Central memory CD8-positive, alpha-beta T cell (primary cell): ENCODE results near the gene STK31.

Source experiments
- ATAC-seq: fragments of 150-1000 bp; cut with Tn5 transposase; replicated peaks from 2 replicates; pipeline ENCODE4 v1.10.0; 2022; ENCODE audit warnings: mild to moderate bottlenecking, moderate FRiP score, moderate number of reproducible peaks; ENCODE audit not compliant: poor library complexity, severe bottlenecking; ENCODE audit errors: extremely low read depth
- DNase-seq, 2 donors: peaks; one replicate each; pipeline ENCODE4 v3.0.0; 2021; ENCODE audit warnings: low spot score in 2 of 2
- H3K27ac Mint-ChIP-seq: one replicate; pipeline ENCODE4 v1.8.0; 2022; ENCODE audit warnings: low read depth, mild to moderate bottlenecking, moderate library complexity, mixed read lengths
- H3K27me3 Mint-ChIP-seq: one replicate; pipeline ENCODE4 v1.8.0; 2022; ENCODE audit warnings: mixed read lengths
- H3K36me3 Mint-ChIP-seq: one replicate; pipeline ENCODE4 v1.8.0; 2022; ENCODE audit warnings: mild to moderate bottlenecking, moderate library complexity, mixed read lengths; ENCODE audit not compliant: insufficient read depth
- H3K4me1 Mint-ChIP-seq: one replicate; pipeline ENCODE4 v1.8.0; 2022; ENCODE audit warnings: mixed read lengths
- H3K4me3 Mint-ChIP-seq: one replicate; pipeline ENCODE4 v1.8.0; 2022; ENCODE audit warnings: mild to moderate bottlenecking, moderate library complexity, mixed read lengths
- H3K9me3 Mint-ChIP-seq: one replicate; pipeline ENCODE4 v1.8.0; 2022; ENCODE audit warnings: mixed read lengths

STK31 gene

DNA sequence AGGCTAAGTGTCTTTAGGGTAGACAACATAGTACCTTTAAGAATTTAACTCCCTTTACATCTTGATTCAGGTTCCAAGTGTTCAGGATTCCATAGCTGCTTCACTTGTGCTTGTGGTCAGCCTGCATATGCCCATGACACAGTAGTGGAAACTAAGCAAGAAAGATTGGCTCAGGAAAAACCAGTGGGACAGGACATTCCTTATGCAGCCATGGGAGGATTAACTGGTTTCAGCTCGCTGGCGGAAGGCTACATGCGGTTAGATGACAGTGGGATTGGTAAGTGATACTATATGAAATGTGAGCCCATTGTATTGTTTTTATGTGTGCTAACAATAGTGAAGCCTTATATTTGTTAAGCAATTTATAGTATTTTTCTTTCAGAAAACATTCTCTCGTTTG, 18.7 kb upstream of the STK31 start:
- H3K9me3 Mint-ChIP-seq = no peaks in the 10 kb centered on the region
- H3K27ac Mint-ChIP-seq = no peak overlapping the region
- H3K4me1 Mint-ChIP-seq = peaks cover 4% of the 10 kb centered on the region
- ATAC-seq (no peak), DNase-seq (no peak)
- no peak overlapping the region for H3K4me3 Mint-ChIP-seq
- peaks cover 24% of the 10 kb centered on the region for H3K36me3 Mint-ChIP-seq
- no peaks in the 10 kb centered on the region for H3K27me3 Mint-ChIP-seq

DNA sequence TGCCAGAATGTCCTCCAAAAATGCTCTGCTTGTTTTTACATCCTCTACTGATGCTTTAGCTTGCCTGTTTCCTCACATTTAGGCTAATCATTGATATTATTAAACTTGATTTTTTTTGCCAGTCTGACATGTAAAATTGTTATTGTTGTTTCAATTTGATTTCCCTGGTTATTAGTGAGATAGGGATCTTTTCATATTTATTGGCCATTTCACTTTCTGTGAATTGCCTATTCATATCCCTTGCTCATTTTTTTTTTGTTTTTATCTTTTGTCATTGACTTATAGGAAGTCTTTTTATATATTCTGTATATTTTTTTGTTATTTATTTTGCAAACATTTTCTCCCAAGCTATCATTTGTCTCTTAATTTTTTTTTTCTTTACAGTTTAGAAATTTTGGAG, 16.8 kb upstream of the STK31 start:
- H3K9me3 Mint-ChIP-seq = no peaks in the 10 kb centered on the region
- no peak for ATAC-seq
- DNase-seq = no peak
- H3K4me3 Mint-ChIP-seq = no peak overlapping the region
- peaks cover 8% of the 10 kb centered on the region for H3K4me1 Mint-ChIP-seq
- peaks cover 24% of the 10 kb centered on the region for H3K36me3 Mint-ChIP-seq
- no peak overlapping the region for H3K27ac Mint-ChIP-seq
- no peaks in the 10 kb centered on the region for H3K27me3 Mint-ChIP-seq

DNA sequence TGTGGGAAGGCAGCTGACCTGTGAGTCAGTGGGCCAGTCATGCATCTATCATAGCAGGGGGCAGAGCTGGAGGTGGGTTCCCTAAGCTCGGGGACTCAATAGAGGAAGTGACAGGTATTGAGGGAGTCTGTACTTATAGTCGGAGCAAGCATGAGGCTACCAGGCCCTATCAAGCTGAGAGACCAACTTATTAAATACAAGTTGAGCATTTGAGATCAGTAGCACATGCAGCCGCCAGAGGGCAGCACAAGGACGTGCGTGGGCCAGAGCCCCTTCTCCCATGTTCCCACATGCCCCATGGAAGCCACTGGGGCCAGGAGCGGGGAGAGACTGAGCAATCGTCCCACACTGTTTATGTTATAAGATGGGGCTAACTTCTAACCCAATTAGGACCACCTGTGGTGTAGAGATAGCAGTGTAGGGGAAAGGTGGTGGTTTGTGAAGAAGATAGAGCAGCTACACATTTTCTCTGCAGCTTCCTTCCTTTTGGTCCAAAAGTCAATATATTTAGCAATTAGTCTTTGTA, 13.0 kb upstream of the STK31 start:
- H3K9me3 Mint-ChIP-seq = no peaks in the 10 kb centered on the region
- no peaks in the 10 kb centered on the region for H3K27me3 Mint-ChIP-seq
- ATAC-seq (no peak), DNase-seq (peak; percentile 18 to 32)
- H3K27ac Mint-ChIP-seq = no peak overlapping the region
- H3K4me3 Mint-ChIP-seq = no peak overlapping the region
- H3K4me1 Mint-ChIP-seq = peaks cover 8% of the 10 kb centered on the region
- peaks cover 20% of the 10 kb centered on the region for H3K36me3 Mint-ChIP-seq

DNA sequence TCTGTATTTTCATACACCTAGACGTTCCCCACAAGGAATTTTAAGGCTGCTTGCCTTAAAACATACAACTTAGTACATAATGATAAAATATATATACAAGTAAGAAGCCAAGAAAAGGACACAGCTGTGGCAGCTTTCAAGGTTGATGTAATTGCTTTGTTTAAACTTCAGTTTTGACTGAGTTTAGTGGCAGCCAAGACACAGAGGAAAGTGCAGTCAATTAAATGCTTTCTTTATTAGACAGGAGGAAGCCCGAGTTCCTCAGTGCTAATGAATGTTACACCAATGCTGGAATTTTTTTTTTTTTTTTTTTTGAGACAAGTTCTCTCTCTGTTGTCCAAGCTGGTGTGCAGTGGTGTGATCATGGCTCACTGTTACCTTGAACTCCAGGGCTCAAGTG, 11.2 kb upstream of the STK31 start:
- no peak for DNase-seq
- H3K4me1 Mint-ChIP-seq = peaks cover 8% of the 10 kb centered on the region
- no peak overlapping the region for H3K4me3 Mint-ChIP-seq
- H3K27ac Mint-ChIP-seq = no peak overlapping the region
- no peak for ATAC-seq
- H3K36me3 Mint-ChIP-seq = peaks cover 15% of the 10 kb centered on the region
- H3K27me3 Mint-ChIP-seq = no peaks in the 10 kb centered on the region
- H3K9me3 Mint-ChIP-seq = no peaks in the 10 kb centered on the region

DNA sequence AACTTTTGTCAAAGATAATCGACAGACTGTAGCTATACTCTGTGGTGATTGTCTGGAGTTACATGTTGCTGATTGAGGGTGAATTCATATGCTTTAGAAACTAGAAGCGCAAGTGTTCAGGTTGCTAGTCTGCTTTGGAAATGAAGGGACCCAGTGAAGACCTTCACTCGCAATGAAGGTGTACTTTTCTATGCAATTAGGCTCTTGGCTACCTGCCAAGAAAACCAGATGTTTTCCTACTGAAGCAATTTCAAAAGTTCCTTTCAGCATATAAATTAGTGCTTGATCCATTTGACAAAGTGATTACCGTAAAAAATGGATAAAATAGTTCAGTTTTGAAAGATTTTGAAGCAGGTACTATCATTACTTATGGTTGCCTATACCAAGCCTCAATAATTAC, 10.0 kb upstream of the STK31 start:
- ATAC-seq = no peak
- Mint-ChIP-seq H3K9me3 (peaks cover 8% of the 10 kb centered on the region), H3K27me3 (no peaks in the 10 kb centered on the region)

DNA sequence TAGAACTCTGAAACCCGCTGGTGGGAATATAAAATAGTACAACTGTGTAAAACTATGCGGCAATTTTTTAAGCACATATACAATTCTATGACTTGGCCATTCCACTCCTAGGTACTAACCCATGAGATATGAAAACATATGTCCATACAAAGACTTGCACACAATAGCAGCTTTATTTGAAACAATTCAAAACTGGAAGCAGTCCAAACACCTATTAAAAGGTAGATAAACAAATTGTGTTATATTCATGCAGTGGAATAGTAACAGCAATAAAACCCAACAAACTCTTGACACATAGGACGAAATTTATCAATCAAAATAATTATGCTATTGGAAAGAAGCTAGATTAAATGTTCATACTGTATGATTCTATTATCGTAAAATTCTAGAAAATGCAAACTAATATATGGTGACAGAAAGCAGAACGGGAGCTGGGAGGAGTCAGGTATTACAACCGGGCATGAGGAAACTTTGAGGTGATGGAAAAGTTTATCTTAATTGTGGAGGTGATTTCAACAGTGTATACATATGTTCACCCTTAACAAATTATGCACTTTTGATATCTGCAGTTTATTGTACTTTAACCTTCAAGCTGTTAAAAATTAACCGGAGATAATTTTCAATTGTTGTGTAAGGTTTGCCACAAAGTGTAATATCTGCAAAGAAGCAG, 803 bp upstream of the STK31 start:
- Mint-ChIP-seq H3K36me3 (peaks cover 2% of the 10 kb centered on the region), H3K27ac (no peak overlapping the region), H3K4me3 (no peak overlapping the region), H3K27me3 (no peaks in the 10 kb centered on the region), H3K9me3 (peaks cover 18% of the 10 kb centered on the region), H3K4me1 (peaks cover 4% of the 10 kb centered on the region)
- no peak for ATAC-seq
- DNase-seq = no peak

More for the DNA sequence above, 10.0 kb upstream of the STK31 start:
- peaks cover 14% of the 10 kb centered on the region for H3K36me3 Mint-ChIP-seq
- H3K4me3 Mint-ChIP-seq = no peak overlapping the region
- DNase-seq = no peak
- H3K4me1 Mint-ChIP-seq = peaks cover 8% of the 10 kb centered on the region
- no peak overlapping the region for H3K27ac Mint-ChIP-seq

DNA sequence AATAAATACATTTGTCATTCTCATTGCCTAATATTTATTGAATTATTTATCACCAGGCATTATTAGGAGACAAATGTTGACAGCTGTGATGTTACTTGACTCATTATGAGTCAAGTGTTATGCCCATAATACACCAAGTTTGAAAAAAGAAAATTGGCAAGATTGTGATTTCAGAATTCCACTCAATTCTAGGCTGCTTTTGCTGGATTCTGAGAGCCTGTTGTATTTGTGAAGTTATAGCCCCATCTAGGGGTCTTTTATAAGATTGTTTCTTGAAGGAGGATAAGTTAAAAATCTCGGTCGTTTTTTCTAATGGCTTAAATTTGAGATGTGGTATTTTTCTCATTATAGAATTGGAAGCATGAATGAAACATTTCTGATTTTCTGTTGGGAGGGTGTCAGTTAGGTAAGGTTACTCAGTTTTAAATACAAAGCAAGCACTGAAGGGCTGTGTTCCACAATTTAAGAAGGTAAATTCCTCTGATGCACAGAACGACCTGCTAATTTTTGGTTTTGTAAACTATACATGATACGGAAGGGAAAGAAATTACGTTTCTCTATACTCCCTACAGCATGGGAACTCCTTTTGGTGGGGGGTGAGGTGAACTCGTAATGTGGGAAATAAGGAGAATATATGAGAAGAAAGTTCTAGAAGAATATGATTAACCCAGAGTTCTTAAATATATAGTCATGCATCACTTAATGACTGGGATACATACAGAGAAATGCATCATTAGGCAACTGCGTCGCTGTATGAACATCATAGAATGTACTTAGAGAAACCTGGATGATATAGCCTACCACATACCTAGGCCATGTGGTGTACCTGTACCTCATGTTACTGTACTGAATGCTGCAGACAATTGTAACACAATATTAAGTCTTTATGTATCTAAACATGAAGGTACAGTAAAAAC, 2.6 kb downstream of the STK31 start:
- Mint-ChIP-seq H3K27me3 (no peaks in the 10 kb centered on the region), H3K4me3 (no peak overlapping the region), H3K36me3 (no peaks in the 10 kb centered on the region), H3K27ac (no peak overlapping the region), H3K4me1 (peaks cover 4% of the 10 kb centered on the region), H3K9me3 (no peaks in the 10 kb centered on the region)
- ATAC-seq = no peak
- no peak for DNase-seq

DNA sequence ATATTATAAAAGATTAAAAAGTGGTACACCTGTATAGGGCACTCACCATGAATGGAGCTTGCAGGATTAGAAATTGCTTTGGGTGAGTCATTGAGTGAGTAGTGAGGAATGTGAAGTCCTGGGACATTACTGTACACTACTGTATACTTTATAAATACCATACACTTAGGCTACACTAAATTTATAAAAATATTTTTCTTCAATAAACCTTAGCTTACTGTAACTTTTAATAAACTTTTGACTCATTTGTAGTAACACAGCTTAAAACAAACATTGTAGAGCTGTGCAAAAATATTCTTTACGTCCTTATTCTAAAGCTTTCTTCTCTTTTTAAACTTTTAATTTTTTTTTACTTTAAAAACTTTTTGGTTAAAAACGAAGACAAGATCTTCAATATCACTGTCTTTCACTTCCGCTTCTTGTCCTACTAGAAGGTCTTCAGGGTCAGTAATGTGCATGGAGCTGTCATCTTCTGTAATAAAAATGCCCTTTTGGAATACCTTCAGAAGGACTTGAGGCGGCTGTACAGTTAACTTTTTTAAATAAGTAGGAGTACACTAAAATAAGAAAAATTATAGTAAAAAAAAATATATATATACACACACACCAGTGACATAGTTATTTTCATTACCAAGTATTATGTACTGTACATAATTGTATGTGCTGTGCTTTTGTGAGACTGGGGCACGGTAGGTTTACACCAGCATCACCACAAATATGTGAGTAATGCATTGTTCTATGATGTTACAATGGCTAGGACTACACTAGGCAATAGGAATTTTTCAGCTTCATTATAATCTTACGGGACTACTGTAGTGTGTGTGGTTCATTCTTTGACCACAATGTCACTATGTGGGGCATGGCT, 3.5 kb downstream of the STK31 start:
- no peaks in the 10 kb centered on the region for H3K36me3 Mint-ChIP-seq
- no peaks in the 10 kb centered on the region for H3K27me3 Mint-ChIP-seq
- no peaks in the 10 kb centered on the region for H3K9me3 Mint-ChIP-seq
- H3K4me1 Mint-ChIP-seq = peaks cover 4% of the 10 kb centered on the region
- no peak for DNase-seq
- H3K27ac Mint-ChIP-seq = no peak overlapping the region
- no peak for ATAC-seq
- no peak overlapping the region for H3K4me3 Mint-ChIP-seq

DNA sequence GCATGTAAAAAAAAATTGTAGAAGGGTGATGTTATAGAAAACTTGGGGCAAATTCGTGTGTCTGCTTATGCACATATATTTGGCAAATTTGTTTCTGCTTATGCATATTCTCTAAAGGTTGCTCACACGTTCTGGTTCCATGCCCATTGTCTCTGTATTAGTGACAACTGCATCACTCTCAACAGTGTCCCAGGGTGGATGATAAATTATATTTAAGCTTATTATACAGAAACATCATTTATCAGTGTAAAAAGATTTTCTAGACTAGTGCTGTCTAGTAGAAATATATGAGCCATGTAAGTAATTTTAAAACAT, 4.1 kb downstream of the STK31 start:
- no peaks in the 10 kb centered on the region for H3K27me3 Mint-ChIP-seq
- no peak overlapping the region for H3K27ac Mint-ChIP-seq
- H3K9me3 Mint-ChIP-seq = no peaks in the 10 kb centered on the region
- H3K36me3 Mint-ChIP-seq = no peaks in the 10 kb centered on the region
- ATAC-seq (no peak), DNase-seq (no peak)
- peaks cover 4% of the 10 kb centered on the region for H3K4me1 Mint-ChIP-seq
- no peak overlapping the region for H3K4me3 Mint-ChIP-seq

DNA sequence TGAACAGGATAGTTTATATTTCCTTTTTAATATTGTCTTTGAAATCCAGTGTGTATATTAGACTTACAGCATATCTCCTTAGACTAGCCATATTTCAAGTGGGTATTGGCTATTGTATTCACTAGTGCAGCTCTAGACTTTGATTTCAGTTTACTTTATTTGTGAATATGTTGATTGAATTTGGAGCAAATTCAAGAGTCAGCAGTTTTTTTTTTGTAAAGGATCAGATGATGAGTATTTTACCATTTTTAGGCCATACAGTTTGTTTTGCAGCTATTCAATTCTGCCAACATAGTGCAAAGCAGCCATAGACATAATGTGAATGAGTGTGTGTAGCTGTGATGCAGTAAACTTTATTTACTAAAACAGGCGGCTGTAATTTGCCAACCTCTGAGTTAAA, 4.6 kb downstream of the STK31 start:
- Mint-ChIP-seq H3K4me3 (no peak overlapping the region), H3K27me3 (no peaks in the 10 kb centered on the region), H3K27ac (no peak overlapping the region), H3K36me3 (no peaks in the 10 kb centered on the region), H3K4me1 (peaks cover 4% of the 10 kb centered on the region), H3K9me3 (no peaks in the 10 kb centered on the region)
- ATAC-seq (no peak), DNase-seq (no peak)

DNA sequence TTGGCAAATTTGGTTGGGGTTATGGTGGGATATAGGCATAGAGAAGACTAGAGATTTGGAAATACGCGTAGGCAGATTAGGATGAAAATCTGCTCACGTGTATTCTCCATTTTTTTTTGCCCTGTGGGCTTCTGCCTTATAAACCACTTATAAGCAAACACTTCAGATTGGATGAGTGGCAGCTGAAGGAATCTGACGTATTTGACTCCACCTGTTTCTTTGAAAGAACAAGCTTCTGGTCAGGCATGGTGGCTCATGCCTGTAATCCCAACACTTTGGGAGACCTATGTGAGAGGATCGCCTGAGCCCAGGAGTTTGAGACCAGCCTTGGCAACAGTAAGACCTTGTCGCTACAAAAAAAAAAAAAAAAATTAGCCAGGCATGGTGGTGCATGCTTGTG, 5.1 kb downstream of the STK31 start:
- Mint-ChIP-seq H3K9me3 (no peaks in the 10 kb centered on the region), H3K36me3 (no peaks in the 10 kb centered on the region), H3K4me1 (peaks cover 4% of the 10 kb centered on the region), H3K27me3 (no peaks in the 10 kb centered on the region), H3K27ac (no peak overlapping the region), H3K4me3 (no peak overlapping the region)
- DNase-seq = no peak
- ATAC-seq = no peak

DNA sequence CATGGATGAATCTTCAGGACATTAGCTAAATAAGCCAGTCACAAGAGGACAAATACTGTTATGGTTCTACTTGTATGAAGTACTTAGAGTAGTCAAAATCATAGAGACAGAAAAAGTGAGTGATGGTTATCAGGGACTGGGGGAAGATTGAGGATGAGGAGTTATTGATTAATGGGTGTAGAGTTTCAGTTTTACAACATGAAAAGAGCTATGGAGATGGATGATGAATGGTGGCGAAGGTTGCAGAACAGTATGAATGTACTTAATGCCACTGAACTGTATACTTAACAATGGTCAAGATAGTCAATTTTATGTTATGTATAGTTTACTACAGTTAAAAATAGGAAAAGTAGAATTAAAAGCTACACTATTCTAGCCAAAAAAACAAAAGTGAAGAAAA, 7.8 kb downstream of the STK31 start:
- Mint-ChIP-seq H3K27me3 (no peaks in the 10 kb centered on the region), H3K4me1 (no peaks in the 10 kb centered on the region), H3K9me3 (no peaks in the 10 kb centered on the region), H3K27ac (no peak overlapping the region), H3K4me3 (no peak overlapping the region), H3K36me3 (no peaks in the 10 kb centered on the region)
- DNase-seq (no peak), ATAC-seq (no peak)
